ENCODE data around the gene TSHZ2. TPM values are rescaled to one million over a fixed set of nuclear protein-coding genes. Genes with fewer than 3 reads are reported as not detected.

TSHZ2 gene
- total RNA-seq, 1 donor from 2014 or later = 33.1 TPM

DNA sequence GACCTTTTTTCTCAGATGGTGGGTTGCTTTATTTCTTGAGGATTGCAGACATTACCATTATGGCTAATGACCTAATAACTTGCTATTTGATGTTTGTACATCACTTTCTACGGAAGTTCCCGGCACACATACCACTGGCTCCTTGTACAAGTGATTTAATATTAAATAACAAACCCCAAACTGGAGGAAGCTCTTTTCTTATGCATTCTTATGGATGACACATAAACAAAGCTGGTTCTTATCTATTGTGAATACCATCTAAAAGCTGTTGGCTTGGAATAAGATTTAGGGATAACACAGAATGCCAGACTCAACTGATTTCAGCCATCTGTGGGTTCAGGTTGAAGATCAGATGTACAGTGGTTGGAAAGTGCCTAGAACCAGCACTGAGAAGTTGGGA, 272.6 kb downstream of the TSHZ2 start:
- intact Hi-C loops (cut with DNase I) = no loop called here
- ATAC-seq (no peak), DNase-seq (ENCODE audit: low spot score) (no peak)

DNA sequence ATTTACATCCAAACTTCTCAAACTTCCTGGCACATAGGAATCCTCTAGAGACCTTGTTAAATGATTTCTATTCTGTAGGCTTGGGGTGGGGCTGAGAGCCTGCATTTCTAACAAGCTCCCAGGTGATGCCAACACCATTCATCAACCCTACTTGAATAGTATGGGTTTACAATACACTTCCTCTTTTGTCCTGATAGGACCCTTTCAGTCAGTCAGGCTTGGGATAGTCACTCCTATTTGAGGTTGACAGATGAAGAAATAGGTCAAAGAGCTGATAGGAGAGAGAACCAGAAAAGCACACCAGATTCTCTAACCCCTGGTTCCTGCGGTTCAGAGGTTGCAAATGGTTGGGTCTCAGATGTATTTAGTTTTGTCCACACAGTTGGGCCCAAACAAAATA, 273.4 kb downstream of the TSHZ2 start:
- ATAC-seq (no peak), DNase-seq (ENCODE audit: low spot score) (no peak)
- intact Hi-C loops (cut with DNase I) = no loop called here

DNA sequence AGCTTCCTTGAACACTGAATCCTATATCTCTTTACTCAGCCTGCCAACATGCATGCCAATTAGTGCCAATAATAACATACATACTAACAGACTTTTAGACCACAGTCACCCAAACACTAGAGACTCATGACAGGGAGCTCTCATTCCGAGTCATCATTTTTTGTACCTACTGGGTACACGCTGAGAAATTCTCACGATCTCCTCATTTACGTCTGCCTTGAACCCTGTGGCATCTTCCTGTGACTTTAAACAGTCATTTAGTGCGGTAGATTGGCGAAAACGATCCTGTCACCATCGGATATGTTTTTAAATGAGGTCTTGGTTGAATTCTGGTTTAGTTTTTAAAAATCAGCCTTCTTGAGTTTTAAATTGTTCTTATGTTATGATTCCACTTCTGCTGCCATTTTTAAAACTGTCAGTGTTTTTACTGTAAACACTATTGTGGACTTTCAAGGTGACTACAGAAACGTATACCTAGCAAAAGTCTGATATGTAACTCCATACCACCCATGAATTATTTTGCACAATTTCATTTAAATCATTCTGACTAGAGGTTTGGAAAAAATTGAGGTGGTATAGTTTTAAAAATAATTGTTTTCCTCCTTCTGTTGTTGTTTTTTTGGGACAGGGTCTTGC, 275.4 kb downstream of the TSHZ2 start:
- intact Hi-C loops (cut with DNase I) = no loop called here
- DNase-seq (ENCODE audit: low spot score) (no peak), ATAC-seq (no peak)

DNA sequence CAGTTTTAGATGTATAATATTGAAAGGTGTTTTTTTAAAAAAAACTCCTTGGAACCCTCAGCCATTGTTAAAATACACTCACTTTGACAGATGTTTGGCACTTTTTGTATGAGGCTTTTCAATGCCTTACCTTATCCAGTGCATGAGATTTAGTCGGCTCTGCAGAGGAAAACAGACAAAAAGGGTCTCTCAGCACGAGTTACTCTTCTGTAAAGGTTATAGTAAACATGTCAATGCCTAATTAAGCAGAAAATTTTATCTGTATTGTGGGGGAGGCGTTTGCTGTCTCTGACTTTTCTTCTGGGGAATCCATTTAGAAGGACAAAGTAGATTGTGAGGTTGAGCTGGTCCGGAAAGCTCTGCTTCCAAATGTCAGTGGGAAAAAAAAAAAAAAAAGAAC, 278.3 kb downstream of the TSHZ2 start:
- DNase-seq (ENCODE audit: low spot score) (no peak), ATAC-seq (no peak)
- intact Hi-C loops (cut with DNase I) = no loop called here

- ATAC-seq = no peak
- no peak for DNase-seq (ENCODE audit: low spot score)
- intact Hi-C loops (cut with DNase I) = no loop called here
Observed at GRCh38 chr20:53252002-53252401, 279.8 kb downstream of the TSHZ2 start.

DNA sequence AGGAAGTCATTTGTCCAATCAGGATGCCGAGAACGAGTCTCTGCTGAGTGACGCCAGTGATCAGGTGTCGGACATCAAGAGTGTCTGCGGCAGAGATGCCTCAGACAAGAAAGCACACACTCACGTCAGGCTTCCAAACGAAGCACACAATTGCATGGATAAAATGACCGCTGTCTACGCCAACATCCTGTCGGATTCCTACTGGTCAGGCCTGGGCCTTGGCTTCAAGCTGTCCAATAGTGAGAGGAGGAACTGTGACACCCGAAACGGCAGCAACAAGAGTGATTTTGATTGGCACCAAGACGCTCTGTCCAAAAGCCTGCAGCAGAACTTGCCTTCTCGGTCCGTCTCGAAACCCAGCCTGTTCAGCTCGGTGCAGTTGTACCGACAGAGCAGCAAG, 281.5 kb downstream of the TSHZ2 start:
- ATAC-seq (no peak), DNase-seq (ENCODE audit: low spot score) (no peak)
- intact Hi-C loops (cut with DNase I) = no loop called here

GRCh38 chr20:53255102-53255710, 283.0 kb downstream of the TSHZ2 start:
- no peak for DNase-seq (ENCODE audit: low spot score)
- intact Hi-C loops (cut with DNase I) = no loop called here
- no peak for ATAC-seq

DNA sequence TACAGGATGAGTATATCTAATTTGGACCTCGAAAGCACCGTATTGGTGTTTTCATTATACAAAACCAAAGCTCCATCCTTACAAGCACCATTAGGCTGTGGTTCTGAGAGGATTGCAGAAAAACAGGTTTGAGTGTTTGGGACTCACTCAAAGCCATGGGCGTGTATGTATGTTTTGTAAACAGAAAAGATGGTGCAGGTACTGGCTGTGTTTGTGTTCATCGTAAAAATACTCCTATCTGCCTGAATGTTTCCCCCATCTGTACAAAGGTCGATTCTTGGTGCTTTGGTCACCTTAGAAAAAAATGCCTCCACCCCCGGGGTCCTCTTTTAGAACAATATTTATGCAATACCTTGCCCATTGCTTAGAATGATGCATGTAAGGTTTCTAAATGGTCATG, 286.6 kb downstream of the TSHZ2 start:
- intact Hi-C loops (cut with DNase I) = no loop called here
- no peak for ATAC-seq
- DNase-seq (ENCODE audit: low spot score) = no peak

- no peak for ATAC-seq
- intact Hi-C loops (cut with DNase I) = no loop called here
- DNase-seq (ENCODE audit: low spot score) = no peak
Observed at GRCh38 chr20:53260168-53260567, 288.0 kb downstream of the TSHZ2 start.

GRCh38 chr20:53260591-53260990, 288.4 kb downstream of the TSHZ2 start:
- ATAC-seq (no peak), DNase-seq (ENCODE audit: low spot score) (no peak)
- intact Hi-C loops (cut with DNase I) = no loop called here

DNA sequence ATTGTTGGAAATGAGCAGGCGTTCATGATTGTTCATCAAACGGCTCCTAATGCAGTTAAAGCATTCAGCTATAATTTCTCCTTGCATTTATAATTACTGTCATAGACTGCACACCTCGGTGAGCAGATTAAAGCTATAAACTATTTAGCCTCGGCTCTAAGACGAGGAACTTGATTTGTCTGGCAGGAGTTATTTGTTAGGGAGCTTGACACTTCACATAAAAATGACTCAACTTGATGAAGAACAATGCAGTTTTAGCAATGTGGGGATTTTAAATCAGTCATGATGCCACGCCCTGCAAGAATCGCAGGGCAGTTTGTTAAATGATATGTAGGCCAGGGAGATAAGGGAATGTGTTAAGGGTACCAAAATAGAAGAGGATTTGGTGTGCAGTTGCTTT, 290.2 kb downstream of the TSHZ2 start:
- no peak for ATAC-seq
- no peak for DNase-seq (ENCODE audit: low spot score)
- intact Hi-C loops (cut with DNase I) = no loop called here

GRCh38 chr20:53263554-53264438, 291.6 kb downstream of the TSHZ2 start:
- intact Hi-C loops (cut with DNase I) = no loop called here
- ATAC-seq (no peak), DNase-seq (ENCODE audit: low spot score) (no peak)

DNA sequence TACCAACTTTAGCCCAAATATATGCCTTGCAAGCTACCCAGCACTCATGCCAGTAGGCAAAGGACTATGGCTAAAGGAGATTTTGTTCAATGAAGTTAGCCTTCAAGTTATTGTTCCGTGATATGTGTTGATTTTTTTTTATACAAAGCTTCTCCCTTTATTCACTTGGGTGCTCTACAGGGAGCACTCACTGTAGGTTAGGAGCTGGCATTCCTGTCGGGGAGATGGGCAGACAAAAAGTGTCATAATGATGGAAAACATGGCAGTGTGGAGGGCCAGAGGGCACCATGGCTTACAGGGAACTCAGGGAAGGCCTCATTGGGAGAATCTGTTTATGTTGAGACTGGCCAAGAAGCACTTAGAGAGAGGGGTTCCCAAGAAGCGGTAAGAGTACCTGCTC, 292.4 kb downstream of the TSHZ2 start:
- DNase-seq (ENCODE audit: low spot score) = no peak
- ATAC-seq = no peak
- intact Hi-C loops (cut with DNase I) = no loop called here

GRCh38 chr20:53265304-53265875, 293.2 kb downstream of the TSHZ2 start:
- ATAC-seq (no peak), DNase-seq (ENCODE audit: low spot score) (no peak)
- intact Hi-C loops (cut with DNase I) = no loop called here

DNA sequence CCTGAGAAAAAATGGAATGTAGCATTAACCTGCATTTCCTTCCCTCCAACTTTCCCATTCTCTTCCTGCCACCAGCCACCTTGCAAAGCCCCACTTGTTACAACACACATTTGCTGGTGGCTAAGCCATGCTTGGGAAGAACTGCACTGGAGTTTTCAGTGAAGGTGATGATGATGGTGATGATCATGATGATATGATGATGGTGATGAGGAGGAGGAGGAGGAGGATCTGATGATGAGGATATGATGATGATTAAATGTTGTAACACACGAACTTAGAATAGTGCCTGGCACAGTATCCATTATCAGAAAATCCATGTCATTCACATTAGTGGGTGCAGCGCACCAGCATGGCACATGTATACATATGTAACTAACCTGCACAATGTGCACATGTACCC, 297.2 kb downstream of the TSHZ2 start:
- DNase-seq (ENCODE audit: low spot score) = no peak
- ATAC-seq = no peak
- intact Hi-C loops (cut with DNase I) = no loop called here

GRCh38 chr20:53270792-53271375, 298.7 kb downstream of the TSHZ2 start:
- DNase-seq (ENCODE audit: low spot score) (no peak), ATAC-seq (no peak)
- intact Hi-C loops (cut with DNase I) = no loop called here

DNA sequence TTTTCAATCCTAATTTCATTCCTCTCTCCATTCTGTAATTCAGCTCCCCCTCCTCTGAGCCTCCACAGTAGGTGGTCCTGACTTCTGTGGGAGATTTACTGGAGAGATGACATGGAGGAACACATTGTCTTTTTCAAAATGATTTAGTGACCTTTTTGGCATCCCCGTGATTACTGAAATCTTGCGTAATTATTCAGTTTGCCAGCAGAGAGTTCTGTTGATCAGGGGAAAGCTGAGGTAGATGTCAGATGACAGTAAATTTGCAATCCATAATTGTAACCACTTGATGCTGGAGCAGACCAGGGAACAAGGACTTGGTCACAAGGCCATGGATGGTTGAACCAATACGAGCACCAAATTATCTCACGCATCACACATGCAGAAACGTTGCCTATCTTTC, 302.2 kb downstream of the TSHZ2 start:
- ATAC-seq = no peak

DNA sequence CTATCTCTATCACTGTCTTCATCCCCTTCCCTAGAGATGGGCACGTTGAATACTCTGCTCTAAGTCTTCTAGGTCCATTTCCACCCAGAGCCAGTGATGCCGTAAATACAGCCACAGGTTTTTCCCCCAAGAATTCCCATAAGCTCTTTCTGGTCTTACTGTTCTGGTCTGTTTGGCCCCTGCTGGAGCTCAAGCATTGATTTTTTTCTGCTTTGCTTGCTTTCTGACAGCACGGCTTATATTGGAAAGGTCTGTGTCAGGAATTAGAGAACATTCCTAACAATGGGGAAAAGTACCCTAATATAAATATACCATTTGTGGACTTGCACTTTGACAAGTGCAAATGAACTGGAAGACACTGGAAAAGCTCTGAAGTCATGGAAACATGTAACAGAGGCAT, 302.6 kb downstream of the TSHZ2 start:
- ATAC-seq (no peak), DNase-seq (ENCODE audit: low spot score) (no peak)
- intact Hi-C loops (cut with DNase I) = no loop called here

More for the DNA sequence above, 302.2 kb downstream of the TSHZ2 start:
- no peak for DNase-seq (ENCODE audit: low spot score)
- intact Hi-C loops (cut with DNase I) = no loop called here

DNA sequence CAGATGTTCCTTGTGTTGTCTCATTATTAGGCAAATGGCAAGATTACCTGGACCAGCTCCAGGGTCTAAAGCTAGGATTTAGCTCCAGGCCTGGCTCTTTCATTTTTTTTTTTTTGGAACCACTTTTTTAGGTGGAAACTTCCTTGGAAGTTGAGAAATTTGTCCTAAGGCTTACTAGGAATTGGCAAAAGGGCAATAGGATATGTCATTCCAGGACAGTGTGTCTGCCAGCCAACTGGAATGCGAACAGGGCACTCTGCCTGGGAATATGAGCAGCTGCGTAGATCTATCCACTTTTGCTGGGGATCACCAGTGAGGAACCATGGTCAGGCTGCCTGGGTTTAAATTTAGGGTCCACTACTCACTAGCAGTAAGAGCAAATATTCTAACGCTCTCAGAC, 304.0 kb downstream of the TSHZ2 start:
- peak; percentile 62 for ATAC-seq
- intact Hi-C loops (cut with DNase I) = no loop called here
- no peak for DNase-seq (ENCODE audit: low spot score)

DNA sequence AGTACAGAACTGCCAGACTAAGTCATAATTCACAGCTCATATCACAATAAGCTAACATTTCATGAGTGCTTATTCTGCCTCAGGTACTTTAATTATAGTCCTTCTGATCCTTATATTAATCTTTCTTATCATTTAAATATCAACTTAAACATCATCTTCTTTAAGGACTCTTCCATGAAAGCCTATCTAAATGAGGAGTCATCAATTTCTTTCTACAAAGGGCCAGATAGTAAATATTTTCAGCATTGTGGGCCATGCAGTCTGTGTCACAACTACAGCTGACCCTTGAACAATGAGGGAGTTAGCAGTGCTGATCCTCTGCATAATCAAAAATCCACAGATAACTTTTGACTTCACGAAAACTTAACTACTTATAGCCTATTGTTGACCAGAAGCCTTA, 306.4 kb downstream of the TSHZ2 start:
- intact Hi-C loops (cut with DNase I) = no loop called here
- ATAC-seq = no peak
- no peak for DNase-seq (ENCODE audit: low spot score)
